Measurements from ENCODE around the gene TNFRSF12A. TPM values are rescaled to one million over a fixed set of nuclear protein-coding genes. Genes with fewer than 3 reads are reported as not detected.
A peak's percentile ranks its signal among the peaks of the same experiment; 100 is the strongest.

The TNFRSF12A gene
- total and polyA plus RNA-seq, 2 of the 13 experiments (the other 11 are each of a cell fraction or from before 2014, with no cell fraction given): 61.9 to 66.0 TPM

- no peak for TF ChIP-seq PRPF4 (IDR thresholded peaks at IDR 0.05; ENCODE audit: low read depth, low read length, poor library complexity, severe bottlenecking)
- TF ChIP-seq SNAPC4 (CRISPR knock-in tag; IDR thresholded peaks at IDR 0.05): no peak
- TF ChIP-seq ZNF317 (CRISPR knock-in tag; IDR thresholded peaks at IDR 0.05): peak; percentile 48; the same call in 1 of the 2 replicates
- peak; percentile 99 for TF ChIP-seq ZNF740 (CRISPR knock-in tag; IDR thresholded peaks at IDR 0.05)
- no peak for TF ChIP-seq ELF4 (CRISPR knock-in tag; IDR thresholded peaks at IDR 0.05; ENCODE audit: borderline replicate concordance)
- peak; percentile 72; the same call in 1 of the 2 replicates for TF ChIP-seq HOXA5 (CRISPR knock-in tag; IDR thresholded peaks at IDR 0.05)
- TF ChIP-seq TBP (CRISPR knock-in tag; IDR thresholded peaks at IDR 0.05): no peak
- TF ChIP-seq CCAR2 (optimal IDR thresholded peaks at IDR 0.05; ENCODE audit: low read depth, low read length): no peak
- no peak for TF ChIP-seq MIXL1 (CRISPR knock-in tag; IDR thresholded peaks at IDR 0.05)
- TF ChIP-seq STAT5B (CRISPR knock-in tag; IDR thresholded peaks at IDR 0.05): no peak
- TF ChIP-seq TERF1 (CRISPR knock-in tag; IDR thresholded peaks at IDR 0.05): no peak
- TF ChIP-seq ZBTB8A (CRISPR knock-in tag; IDR thresholded peaks at IDR 0.05; ENCODE audit: borderline replicate concordance, low read depth): no peak
- no peak for TF ChIP-seq MIER3 (CRISPR knock-in tag; IDR thresholded peaks at IDR 0.05; ENCODE audit: borderline replicate concordance)
- no peak for TF ChIP-seq NFIB (CRISPR knock-in tag; IDR thresholded peaks at IDR 0.05; ENCODE audit: borderline replicate concordance)
- 0 out of 2 replicates have a peak, but pooled peaks have one; percentile 45 for TF ChIP-seq ZNF329 (CRISPR knock-in tag; IDR thresholded peaks at IDR 0.05; ENCODE audit: low read depth)
- peak; percentile 30 for TF ChIP-seq SKI (IDR thresholded peaks at IDR 0.05; ENCODE audit: partially characterized antibody)
- no peak for TF ChIP-seq ZNF251 (CRISPR knock-in tag; IDR thresholded peaks at IDR 0.05)
- peak; percentile 42 for TF ChIP-seq ASH2L (IDR thresholded peaks at IDR 0.05; ENCODE audit: insufficient read length, low read depth, low read length)
Observed at GRCh38 chr16:3059041-3059722, 39.0 kb downstream of the TNFRSF12A start (continued).

All from HepG2 (cell line).